Measurements from ENCODE around the gene ZNF365. TPM values are rescaled to one million over a fixed set of nuclear protein-coding genes. Genes with fewer than 3 reads are reported as not detected.

Gene ZNF365
- total and polyA plus RNA-seq, 7 donors: 0.06 to 0.19 (median 0.12) TPM; not detected in 3

- intact Hi-C loops (cut with DNase I): no loop called here
- TF ChIP-seq, protein P1, sequence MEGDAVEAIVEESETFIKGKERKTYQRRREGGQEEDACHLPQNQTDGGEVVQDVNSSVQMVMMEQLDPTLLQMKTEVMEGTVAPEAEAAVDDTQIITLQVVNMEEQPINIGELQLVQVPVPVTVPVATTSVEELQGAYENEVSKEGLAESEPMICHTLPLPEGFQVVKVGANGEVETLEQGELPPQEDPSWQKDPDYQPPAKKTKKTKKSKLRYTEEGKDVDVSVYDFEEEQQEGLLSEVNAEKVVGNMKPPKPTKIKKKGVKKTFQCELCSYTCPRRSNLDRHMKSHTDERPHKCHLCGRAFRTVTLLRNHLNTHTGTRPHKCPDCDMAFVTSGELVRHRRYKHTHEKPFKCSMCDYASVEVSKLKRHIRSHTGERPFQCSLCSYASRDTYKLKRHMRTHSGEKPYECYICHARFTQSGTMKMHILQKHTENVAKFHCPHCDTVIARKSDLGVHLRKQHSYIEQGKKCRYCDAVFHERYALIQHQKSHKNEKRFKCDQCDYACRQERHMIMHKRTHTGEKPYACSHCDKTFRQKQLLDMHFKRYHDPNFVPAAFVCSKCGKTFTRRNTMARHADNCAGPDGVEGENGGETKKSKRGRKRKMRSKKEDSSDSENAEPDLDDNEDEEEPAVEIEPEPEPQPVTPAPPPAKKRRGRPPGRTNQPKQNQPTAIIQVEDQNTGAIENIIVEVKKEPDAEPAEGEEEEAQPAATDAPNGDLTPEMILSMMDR (IDR thresholded peaks at IDR 0.05): no peak
- ATAC-seq (no peak), DNase-seq (no peak)
- Histone ChIP-seq H3K4me1 (no peaks in the 10 kb centered on the region), H3K4me3 (no peak overlapping the region), H3K36me3 (ENCODE audit: insufficient read depth in 1 of 2, low read depth in 1 of 2) (no peaks in the 10 kb centered on the region), H3K9me3 (no peaks in the 10 kb centered on the region), H3K27ac (no peak overlapping the region), H3K27me3 (ENCODE audit: insufficient read depth in 3 of 3, low read length in 2 of 3) (no peaks in the 10 kb centered on the region)
These were observed 41.8 kb upstream of the ZNF365 start for GRCh38 chr10:62332406-62332805.

DNA sequence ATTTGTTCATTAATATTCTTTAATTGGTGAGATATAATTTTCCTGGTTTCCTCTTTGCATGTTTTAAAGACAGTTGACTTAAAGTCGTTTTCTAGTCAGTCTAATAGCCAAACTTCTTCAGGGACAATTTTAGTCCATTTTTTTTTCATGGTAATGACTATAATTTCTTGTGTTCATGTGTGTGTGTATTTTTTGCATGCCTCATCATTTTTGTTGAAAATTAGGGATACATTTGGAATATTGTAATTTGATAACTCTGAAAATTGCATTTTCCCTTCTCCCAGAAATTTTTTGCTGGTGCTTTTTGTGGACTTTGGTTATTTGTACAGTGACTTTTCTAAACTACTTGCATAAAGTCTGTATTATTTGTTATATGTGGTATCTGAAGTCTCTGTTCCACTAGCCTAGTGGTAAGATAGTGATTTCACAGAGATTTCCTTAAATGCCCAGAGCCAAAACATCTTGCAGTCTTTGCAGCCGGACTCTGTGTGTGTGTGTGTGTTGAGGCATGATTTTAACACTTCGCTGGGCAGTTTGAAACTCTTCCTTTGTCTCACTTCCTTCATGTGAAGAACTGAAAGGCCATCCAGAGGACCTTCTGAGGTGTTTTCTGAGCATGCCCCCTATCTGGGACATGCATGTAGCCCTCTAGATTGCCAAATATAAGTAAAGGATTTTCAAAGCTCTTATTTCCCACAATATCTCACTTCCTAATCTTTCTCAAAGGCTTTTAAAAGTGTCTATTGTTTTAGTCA is 40.9 kb upstream of the ZNF365 start:
- H3K4me1 ChIP-seq: no peaks in the 10 kb centered on the region
- no peak overlapping the region for H3K4me3 ChIP-seq
- ATAC-seq (no peak), DNase-seq (no peak)
- intact Hi-C loops (cut with DNase I): no loop called here
- no peaks in the 10 kb centered on the region for H3K36me3 ChIP-seq (ENCODE audit: insufficient read depth in 1 of 2, low read depth in 1 of 2)
- H3K27ac ChIP-seq: no peak overlapping the region
- TF ChIP-seq, protein P1 (IDR thresholded peaks at IDR 0.05): no peak
- no peaks in the 10 kb centered on the region for H3K27me3 ChIP-seq (ENCODE audit: insufficient read depth in 3 of 3, low read length in 2 of 3)
- no peaks in the 10 kb centered on the region for H3K9me3 ChIP-seq
- 40 to 57% (median 44%) methylated on average over 3 of the region's 3 CpGs for WGBS, 3 donors

DNA sequence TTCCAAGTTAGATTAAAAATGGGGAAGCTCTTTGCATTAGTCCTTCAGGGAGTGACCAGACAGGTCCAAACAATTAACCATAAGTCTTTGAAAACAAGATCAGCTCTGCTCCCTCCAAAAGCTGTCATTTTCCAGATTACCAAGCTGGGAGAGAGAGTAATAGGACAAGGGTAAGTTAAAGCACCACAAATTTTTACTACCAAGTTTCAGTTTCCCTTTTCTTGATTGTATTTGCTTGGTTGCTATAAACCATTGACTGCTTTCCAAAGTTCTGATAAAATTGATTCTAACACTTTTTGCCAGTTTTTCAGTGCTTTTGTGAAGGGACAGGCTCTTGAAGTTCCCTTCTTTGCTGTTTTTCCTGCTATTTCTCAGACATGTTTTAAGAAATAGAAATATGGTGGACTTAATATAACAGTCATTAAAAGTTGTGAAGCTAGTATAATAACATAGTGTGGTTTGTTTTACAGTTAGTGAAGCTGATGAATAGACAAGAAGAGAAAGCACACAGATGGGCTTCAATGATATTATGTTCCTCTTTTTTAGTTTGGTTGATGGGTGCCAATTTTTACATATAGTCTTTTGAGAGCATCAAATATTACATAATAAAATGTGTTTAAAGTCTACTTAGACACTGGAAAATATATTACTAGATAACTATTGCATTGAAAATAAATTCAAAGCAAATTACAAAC is 40.0 kb upstream of the ZNF365 start:
- H3K36me3 ChIP-seq (ENCODE audit: insufficient read depth in 1 of 2, low read depth in 1 of 2): no peaks in the 10 kb centered on the region
- TF ChIP-seq, protein P1 (IDR thresholded peaks at IDR 0.05): no peak
- H3K9me3 ChIP-seq: no peaks in the 10 kb centered on the region
- H3K27ac ChIP-seq: no peak overlapping the region
- ATAC-seq (no peak), DNase-seq (no peak)
- intact Hi-C loops (cut with DNase I): no loop called here
- H3K4me3 ChIP-seq: no peak overlapping the region
- no peaks in the 10 kb centered on the region for H3K4me1 ChIP-seq
- no peaks in the 10 kb centered on the region for H3K27me3 ChIP-seq (ENCODE audit: insufficient read depth in 3 of 3, low read length in 2 of 3)

DNA sequence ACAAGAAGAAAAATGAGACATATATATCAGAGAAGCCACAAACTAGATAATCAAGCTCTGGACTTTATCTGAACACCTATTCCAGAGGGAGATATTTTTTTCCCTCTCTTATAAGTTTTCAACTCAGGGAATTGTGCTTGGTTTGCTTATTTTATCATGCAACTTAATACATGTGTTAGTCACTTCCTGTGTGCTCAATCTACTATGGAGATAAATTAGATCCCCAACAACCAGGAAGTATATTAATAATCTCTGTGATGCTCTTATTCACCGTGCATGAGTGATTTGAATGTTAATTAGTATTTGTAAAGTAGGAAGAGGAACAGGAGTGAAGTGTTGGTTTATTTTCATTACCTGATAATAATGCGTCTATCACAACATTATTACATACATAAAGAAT is 38.8 kb upstream of the ZNF365 start:
- H3K36me3 ChIP-seq (ENCODE audit: insufficient read depth in 1 of 2, low read depth in 1 of 2): no peaks in the 10 kb centered on the region
- TF ChIP-seq, protein P1 (IDR thresholded peaks at IDR 0.05): no peak
- no peaks in the 10 kb centered on the region for H3K4me1 ChIP-seq
- H3K4me3 ChIP-seq: no peak overlapping the region
- WGBS, 3 donors: 69 to 77% (median 74%) methylated on average over 2 of the region's 2 CpGs
- H3K9me3 ChIP-seq: no peaks in the 10 kb centered on the region
- intact Hi-C loops (cut with DNase I): no loop called here
- ATAC-seq (no peak), DNase-seq (no peak)
- H3K27me3 ChIP-seq (ENCODE audit: insufficient read depth in 3 of 3, low read length in 2 of 3): no peaks in the 10 kb centered on the region
- H3K27ac ChIP-seq: no peak overlapping the region
